Raji (cell line): Measurements from ENCODE around the gene ZC3H10.
A peak's percentile ranks its signal among the peaks of the same experiment; 100 is the strongest.

Experiments used
- POLR2A ChIP-seq: IDR thresholded peaks from 2 replicates; pipeline ENCODE4 v1.6.1; 2011; ENCODE audit warnings: low read depth, low read length, control low read depth; ENCODE audit not compliant: insufficient read depth

Gene ZC3H10

DNA sequence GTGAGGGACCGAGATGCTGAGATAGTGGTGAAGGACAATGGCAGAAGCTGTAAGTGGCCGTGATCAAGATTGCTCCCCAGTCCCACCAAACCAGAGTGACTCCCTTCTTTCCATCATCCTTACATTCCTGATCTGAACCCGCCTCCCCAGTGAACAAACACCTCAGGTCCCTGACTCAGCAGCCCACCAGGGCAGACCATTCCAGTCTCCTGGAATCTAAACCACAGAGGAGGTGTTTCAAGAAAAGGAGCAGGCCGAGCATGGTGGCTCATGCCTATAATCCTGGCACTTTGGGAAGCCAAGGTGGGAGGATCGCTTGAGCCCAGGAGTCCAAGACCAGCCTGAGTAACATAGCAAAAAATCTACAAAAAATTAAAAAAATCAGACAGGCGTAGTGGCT lies 31.5 kb upstream of the ZC3H10 start:
- no peak for TF ChIP-seq POLR2A

DNA sequence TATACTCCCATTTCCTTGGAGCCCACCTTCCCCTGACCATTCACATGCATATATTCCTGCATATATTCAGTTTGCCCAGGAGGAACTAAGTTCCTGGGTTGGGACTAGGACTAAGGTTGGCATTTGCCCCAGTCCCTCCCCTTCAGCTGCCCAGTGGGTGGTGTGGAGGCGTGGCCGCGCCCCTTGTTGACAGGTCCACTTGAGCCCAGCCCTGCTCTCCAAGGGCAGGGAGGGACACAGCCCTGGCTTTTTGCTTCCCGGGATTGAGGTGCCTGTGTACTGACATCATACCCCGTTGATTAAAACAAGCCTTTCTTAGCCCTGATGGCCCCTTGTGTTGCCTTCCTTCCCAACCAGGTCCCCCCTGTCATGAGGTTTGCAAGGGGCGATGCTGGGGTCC lies 30.8 kb upstream of the ZC3H10 start:
- no peak for TF ChIP-seq POLR2A

DNA sequence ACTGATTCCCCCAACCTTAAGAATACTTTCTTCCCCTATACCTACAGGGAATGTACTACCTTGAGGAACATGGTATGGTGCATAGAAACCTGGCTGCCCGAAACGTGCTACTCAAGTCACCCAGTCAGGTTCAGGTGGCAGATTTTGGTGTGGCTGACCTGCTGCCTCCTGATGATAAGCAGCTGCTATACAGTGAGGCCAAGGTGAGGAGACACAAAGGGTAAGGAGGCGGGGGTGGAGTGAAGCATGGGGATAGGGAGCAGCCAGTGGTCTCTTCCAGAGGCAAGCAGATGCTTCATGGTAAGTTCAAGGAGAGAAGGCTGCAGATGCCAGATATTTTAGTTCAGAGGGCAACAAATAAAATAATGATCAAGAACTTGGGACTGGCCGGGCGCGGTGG lies 20.3 kb upstream of the ZC3H10 start:
- TF ChIP-seq POLR2A = no peak

DNA sequence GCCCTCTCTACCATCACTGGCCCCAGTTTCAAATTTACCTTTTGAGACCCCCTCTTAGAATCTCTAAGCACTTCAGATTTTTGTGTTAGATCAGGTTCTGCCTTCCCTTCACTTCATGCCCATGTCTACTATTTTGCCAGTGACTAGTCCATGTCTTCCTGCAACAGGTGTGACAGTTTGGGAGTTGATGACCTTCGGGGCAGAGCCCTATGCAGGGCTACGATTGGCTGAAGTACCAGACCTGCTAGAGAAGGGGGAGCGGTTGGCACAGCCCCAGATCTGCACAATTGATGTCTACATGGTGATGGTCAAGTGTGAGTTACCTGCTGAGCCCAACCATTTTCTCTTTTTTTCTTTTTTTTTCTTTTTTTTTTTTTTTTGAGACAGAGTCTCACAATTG lies 19.5 kb upstream of the ZC3H10 start:
- no peak for TF ChIP-seq POLR2A

DNA sequence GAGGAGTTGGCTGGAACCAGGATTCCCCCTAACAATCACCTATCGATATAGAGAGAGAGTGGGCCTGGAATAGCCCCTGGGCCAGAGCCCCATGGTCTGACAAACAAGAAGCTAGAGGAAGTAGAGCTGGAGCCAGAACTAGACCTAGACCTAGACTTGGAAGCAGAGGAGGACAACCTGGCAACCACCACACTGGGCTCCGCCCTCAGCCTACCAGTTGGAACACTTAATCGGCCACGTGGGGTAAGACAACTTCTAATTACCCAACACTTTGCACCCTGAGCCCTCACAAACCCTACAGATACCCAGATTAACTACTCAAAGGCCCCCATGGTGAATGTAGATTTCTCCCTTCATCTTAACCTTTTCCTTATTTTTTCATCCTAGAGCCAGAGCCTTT lies 18.3 kb upstream of the ZC3H10 start:
- TF ChIP-seq POLR2A = no peak

DNA sequence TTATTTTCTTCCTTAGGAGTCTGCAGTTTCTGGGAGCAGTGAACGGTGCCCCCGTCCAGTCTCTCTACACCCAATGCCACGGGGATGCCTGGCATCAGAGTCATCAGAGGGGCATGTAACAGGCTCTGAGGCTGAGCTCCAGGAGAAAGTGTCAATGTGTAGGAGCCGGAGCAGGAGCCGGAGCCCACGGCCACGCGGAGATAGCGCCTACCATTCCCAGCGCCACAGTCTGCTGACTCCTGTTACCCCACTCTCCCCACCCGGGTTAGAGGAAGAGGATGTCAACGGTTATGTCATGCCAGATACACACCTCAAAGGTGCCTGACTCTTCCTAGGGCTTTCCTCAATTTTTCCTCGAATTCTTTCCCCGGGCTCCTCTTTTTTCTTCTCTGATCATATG lies 17.0 kb upstream of the ZC3H10 start:
- TF ChIP-seq POLR2A = no peak

DNA sequence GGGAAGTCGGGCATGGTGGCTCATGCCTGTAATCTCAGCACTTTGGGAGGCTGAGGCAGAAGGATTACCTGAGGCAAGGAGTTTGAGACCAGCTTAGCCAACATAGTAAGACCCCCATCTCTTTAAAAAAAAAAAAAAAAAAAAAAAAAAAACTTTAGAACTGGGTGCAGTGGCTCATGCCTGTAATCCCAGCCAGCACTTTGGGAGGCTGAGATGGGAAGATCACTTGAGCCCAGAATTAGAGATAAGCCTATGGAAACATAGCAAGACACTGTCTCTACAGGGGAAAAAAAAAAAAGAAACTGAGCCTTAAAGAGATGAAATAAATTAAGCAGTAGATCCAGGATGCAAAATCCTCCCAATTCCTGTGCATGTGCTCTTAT lies 15.4 kb upstream of the ZC3H10 start:
- TF ChIP-seq POLR2A = no peak

DNA sequence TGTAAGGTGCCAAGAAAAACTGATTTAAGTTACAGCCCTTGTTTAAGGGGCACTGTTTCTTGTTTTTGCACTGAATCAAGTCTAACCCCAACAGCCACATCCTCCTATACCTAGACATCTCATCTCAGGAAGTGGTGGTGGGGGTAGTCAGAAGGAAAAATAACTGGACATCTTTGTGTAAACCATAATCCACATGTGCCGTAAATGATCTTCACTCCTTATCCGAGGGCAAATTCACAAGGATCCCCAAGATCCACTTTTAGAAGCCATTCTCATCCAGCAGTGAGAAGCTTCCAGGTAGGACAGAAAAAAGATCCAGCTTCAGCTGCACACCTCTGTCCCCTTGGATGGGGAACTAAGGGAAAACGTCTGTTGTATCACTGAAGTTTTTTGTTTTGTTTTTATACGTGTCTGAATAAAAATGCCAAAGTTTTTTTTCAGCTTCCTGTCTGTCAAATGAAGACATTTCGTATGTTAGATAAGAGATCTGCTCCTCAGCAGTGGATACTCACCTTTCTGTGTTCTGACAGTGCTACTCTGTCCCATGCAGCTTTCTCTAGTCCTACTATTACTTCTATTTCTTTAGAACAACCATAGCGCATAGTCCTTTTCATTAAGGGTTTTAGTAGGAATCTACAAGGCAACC lies 14.9 kb upstream of the ZC3H10 start:
- TF ChIP-seq POLR2A = no peak

DNA sequence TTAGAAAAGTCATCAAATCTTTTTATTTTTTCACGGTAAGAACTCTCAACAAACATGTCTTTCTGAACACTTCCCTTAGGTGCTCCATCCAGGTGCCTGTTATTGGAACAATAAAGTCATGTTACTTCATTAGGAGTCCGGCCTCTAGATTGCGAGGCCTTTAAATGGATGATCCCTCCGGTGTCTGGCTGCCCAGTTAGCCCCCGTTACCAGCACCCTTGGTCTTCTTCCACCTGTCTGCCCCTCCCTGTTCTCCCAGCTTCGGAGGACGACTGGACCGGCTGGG lies 14.3 kb upstream of the ZC3H10 start:
- no peak for TF ChIP-seq POLR2A

DNA sequence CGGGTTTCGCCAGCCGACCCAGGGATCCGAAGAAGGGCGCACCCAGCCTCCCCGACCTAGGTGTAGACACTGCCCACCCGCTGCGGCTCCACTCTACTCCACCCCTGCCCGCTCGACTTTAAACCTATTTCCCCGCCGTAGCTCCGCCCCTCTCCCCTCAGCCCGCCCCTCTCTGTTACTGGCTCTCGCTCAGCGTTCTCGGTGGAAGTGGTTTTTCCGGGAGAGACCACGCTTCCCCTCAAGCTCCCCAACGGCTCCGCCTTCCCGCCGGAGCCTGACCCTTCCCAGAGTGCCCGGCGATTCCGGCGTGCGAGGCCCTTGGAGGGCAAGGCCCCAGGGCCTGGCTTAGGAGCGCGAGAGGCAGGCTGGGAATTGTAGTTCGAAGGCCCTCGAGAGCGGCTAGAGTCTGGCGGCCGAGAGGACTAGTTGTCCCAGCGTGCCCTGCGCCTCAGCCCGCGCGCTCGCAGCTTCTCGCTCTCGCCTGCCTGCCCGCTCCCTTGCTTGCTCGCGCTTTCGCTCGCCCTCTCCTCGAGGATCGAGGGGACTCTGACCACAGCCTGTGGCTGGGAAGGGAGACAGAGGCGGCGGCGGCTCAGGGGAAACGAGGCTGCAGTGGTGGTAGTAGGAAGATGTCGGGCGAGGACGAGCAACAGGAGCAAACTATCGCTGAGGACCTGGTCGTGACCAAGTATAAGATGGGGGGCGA lies 13.8 kb upstream of the ZC3H10 start, which contains the start of gene PA2G4:
Gene PA2G4, plus strand, starts transcription at position 451 of the 706 bp plus-strand sequence. Its CDS starts 179 bp downstream, at position 630.
- peak; percentile 94 for TF ChIP-seq POLR2A

DNA sequence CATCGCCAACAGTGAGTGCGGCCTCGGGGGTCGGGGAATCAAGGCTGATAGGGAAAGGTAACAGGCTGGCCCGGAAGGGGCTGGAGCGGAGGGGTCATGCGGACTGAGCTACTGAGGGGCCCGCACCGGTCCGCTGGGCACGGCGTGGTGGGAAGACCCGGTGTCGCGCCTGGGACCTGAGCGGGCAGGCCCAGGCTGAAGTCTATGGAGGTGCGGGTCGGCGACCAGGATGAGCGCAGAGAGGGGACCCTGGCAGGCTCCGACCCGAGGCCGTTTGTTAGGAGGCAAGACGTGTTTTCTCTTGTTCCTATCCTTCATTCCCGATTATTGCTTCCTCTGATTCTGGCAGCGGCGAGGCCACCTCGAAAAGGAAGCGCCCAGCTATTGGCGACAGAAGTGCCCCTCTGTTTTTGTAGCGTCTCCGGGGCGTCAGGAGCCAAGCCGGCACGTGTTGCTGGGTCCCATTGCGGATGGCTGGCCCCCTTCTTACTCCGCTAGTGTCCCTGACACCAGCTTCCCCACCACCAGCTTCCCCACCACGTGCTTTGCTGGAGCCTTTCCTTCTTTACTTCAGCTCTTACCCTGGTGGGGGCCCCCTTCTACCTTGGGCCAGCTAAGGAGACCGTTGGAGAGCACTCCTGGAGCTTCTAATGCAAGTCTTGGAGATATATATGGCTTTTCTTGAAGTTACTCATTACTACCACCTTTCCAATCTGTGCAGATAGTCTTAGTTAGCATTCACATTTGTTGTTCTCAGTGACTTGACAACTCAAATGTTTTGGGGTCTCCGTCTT lies 13.1 kb upstream of the ZC3H10 start:
- no peak for TF ChIP-seq POLR2A

DNA sequence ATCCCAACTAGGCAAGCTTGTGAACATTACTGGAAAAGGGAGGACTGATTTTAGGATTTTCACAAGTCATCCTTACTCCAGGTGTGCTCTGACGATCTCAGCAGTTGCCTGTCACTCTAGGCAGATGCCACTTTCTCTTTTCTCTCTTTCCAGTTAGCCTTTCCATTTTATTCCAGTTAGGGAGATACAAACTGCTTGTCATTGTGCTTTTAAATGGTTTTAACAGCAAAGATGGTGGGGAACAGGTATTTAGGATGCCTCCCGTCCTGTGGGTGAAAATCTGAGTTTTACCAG lies 12.5 kb upstream of the ZC3H10 start:
- no peak for TF ChIP-seq POLR2A

DNA sequence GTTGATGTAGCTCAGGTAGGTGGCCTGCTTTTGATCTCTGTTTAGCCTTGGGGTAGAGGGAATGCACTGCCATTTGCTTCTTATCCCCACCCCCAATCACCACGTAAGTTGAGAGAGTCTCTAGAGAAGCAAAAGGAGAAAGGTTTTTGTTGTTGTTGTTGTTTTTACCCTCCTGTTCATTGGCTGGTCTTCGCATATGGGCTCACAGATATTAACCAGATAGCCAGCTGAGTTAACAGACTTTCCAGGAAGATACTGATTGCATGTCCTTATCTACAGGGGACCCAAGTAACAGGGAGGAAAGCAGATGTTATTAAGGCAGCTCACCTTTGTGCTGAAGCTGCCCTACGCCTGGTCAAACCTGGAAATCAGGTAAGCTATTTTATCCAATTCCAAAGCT lies 10.8 kb upstream of the ZC3H10 start:
- no peak for TF ChIP-seq POLR2A

DNA sequence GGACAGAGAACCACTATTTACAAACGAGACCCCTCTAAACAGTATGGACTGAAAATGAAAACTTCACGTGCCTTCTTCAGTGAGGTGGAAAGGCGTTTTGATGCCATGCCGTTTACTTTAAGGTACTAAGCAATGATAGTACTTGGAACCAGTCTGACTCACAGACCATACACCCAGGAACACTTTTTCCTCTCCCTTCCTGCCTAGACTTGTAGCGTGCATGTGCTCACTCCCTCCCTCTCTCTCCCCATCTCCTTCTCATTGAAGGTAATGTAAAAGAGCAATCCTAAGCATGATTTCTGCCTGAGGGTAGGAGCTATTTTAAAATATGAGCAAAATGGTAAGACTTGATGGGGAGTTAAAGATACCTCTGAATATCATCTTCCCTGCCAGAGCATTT lies 7.5 kb upstream of the ZC3H10 start:
- no peak for TF ChIP-seq POLR2A

DNA sequence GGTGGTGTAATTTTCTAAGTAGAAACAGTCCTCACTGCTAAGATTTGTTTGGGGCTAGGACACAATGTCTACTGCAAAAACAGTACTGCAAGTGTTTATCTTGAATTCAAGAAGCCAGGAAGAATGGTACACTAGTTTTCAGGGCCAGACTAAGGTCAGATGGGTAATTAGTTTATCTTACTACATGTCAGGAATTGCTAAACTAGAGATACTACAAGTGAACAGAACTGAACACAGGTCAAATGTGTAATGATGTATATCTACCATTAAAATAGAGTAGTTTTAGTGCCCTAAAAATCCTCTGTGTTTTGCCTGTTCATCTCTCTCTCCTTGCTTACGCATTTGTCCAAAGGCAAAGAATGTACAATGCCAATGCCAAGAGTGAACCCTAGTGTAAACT lies 4.0 kb upstream of the ZC3H10 start:
- TF ChIP-seq POLR2A = no peak

DNA sequence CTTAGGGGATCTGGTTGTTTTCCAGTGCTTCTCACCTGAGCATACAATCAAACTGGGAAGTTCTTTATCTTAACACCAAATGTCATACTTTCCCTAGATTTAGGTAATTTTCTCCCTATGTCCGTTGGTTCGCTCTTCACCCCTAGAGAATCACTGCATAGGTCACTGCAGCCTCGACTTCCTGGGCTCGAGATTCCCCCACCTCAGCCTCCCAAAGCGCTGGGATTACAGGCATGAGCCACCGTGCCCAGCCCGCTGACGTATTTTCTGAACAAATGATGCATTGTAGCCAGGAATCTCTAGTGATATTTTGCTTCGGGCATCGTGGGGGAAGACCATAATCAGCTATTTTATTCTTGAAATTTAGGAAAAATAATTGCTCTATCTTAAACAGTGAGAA lies 2.7 kb upstream of the ZC3H10 start:
- TF ChIP-seq POLR2A = no peak
